SU-DHL-6 (cell line): ENCODE results near the gene IGF2.

Experiments
- H2AFZ ChIP-seq: fragments of 200-600 bp; sonication (generic); 2 replicates; pipeline ENCODE4 v1.6.1; 2014; ENCODE audit warnings: low read depth, mild to moderate bottlenecking, moderate library complexity, mixed read lengths, antibody characterized with exemption, low read length; ENCODE audit not compliant: severe bottlenecking
- H3F3A ChIP-seq: fragments of 200-600 bp; shearing (Covaris generic); 2 replicates; pipeline ENCODE4 v1.6.0; 2016; ENCODE audit warnings: antibody characterized with exemption, mild to moderate bottlenecking; ENCODE audit not compliant: insufficient read depth
- H3K27ac ChIP-seq: fragments of 200-600 bp; sonication (generic); 2 replicates; pipeline ENCODE4 v1.5.1; 2016; ENCODE audit warnings: low read depth, mild to moderate bottlenecking, low read length, moderate library complexity, mixed read lengths
- H3K27me3 ChIP-seq: fragments of 200-600 bp; sonication (generic), shearing (Covaris generic); 2 replicates; pipeline ENCODE4 v1.6.0; 2014; ENCODE audit warnings: mild to moderate bottlenecking, low read length
- H3K36me3 ChIP-seq: fragments of 200-600 bp; sonication (generic); 2 replicates; pipeline ENCODE4 v1.6.1; 2014; ENCODE audit warnings: mild to moderate bottlenecking, low read length, mixed read lengths
- H3K4me2 ChIP-seq: fragments of 300-600, 200-600 bp; shearing (Covaris generic), sonication (generic); 2 replicates; pipeline ENCODE4 v1.6.0; 2014; ENCODE audit warnings: low read length, low read depth, mild to moderate bottlenecking; ENCODE audit not compliant: poor library complexity, severe bottlenecking
- H3K4me3 ChIP-seq: fragments of 200-600 bp; sonication (generic); 2 replicates; pipeline ENCODE4 v1.5.1; 2014; ENCODE audit warnings: antibody characterized with exemption, low read length, mild to moderate bottlenecking, mixed read lengths; ENCODE audit not compliant: insufficient read depth, poor library complexity, severe bottlenecking
- H3K79me2 ChIP-seq: fragments of 200-600 bp; sonication (generic); 2 replicates; pipeline ENCODE4 v1.6.1; 2014; ENCODE audit warnings: mild to moderate bottlenecking, low read length, moderate library complexity; ENCODE audit not compliant: insufficient read depth
- H3K9ac ChIP-seq: fragments of 200-600 bp; sonication (generic); 2 replicates; pipeline ENCODE4 v1.7.0; 2014; ENCODE audit warnings: mild to moderate bottlenecking, low read length
- H3K9me2 ChIP-seq: fragments of 200-600 bp; sonication (generic); replicated peaks from 2 replicates; pipeline ENCODE4 v1.6.1; 2014; ENCODE audit warnings: low read length; ENCODE audit not compliant: insufficient read depth
- H3K9me3 ChIP-seq: fragments of 200-600 bp; sonication (generic); 2 replicates; pipeline ENCODE4 v1.6.1; 2014; ENCODE audit warnings: low read length, mixed read lengths; ENCODE audit not compliant: insufficient read depth
- H4K20me1 ChIP-seq: fragments of 200-600 bp; sonication (generic); 2 replicates; pipeline ENCODE4 v1.6.1; 2014; ENCODE audit warnings: low read depth, mild to moderate bottlenecking, antibody characterized with exemption, low read length, moderate library complexity, mixed read lengths
- EZH2phosphoT487 ChIP-seq: fragments of 200-600 bp; sonication (generic), shearing (Covaris generic); conservative IDR thresholded peaks from 2 replicates; pipeline ENCODE4 v1.6.1; 2018; ENCODE audit warnings: mild to moderate bottlenecking, antibody characterized with exemption, low read length, moderate library complexity, mixed read lengths
- TF ChIP-seq, protein P1 (sequence below): fragments of 200-600 bp; sonication (generic); IDR thresholded peaks from one replicate; pipeline ENCODE4 v1.5.1; 2017; ENCODE audit warnings: antibody characterized with exemption, mild to moderate bottlenecking, low read length, moderate library complexity; ENCODE audit not compliant: insufficient read depth, poor library complexity, severe bottlenecking

Gene IGF2

DNA sequence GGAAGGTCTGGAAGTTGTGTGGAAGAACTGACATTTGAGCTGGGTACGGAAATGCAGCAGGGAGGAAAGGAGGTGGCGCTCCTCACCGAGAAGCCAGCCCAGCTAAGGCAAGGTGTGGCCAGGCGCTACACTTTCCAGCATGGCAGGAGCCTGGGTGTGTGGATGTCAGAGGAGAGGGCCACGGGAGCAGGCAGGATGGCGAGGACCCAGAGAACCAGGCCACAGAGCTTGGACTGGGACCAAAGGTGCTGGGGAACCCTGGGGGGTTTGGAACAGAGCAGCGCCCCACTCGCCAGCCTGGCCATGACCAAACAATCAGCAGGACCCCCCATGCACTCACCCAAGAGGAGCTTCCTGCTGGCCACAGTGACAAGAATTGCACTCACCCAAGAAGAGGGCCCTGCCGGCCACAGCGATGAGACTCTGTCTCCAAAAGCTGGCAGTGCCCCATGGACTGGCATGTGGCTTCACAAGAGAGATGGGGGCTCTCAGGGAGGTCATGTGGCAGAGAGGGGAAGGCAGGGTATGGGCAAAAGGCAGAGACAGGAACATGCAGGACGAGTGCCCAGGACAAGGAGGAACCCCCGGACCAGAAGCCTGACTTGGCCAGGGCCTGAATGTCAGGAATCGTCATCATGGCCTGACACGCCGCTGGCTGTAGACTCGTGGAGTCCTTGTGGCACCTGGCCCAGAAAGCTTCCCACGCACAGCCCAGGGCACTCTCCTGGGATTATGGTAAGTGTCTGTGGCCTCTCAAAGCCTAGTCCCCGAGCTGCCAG is 45.4 kb downstream of the IGF2 start:
- no peak for TF ChIP-seq EZH2phosphoT487
- TF ChIP-seq, protein P1, sequence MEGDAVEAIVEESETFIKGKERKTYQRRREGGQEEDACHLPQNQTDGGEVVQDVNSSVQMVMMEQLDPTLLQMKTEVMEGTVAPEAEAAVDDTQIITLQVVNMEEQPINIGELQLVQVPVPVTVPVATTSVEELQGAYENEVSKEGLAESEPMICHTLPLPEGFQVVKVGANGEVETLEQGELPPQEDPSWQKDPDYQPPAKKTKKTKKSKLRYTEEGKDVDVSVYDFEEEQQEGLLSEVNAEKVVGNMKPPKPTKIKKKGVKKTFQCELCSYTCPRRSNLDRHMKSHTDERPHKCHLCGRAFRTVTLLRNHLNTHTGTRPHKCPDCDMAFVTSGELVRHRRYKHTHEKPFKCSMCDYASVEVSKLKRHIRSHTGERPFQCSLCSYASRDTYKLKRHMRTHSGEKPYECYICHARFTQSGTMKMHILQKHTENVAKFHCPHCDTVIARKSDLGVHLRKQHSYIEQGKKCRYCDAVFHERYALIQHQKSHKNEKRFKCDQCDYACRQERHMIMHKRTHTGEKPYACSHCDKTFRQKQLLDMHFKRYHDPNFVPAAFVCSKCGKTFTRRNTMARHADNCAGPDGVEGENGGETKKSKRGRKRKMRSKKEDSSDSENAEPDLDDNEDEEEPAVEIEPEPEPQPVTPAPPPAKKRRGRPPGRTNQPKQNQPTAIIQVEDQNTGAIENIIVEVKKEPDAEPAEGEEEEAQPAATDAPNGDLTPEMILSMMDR = no peak
- Histone ChIP-seq H3K4me3 (no peak overlapping the region), H3F3A (no peaks in the 10 kb centered on the region), H3K4me2 (no peak overlapping the region), H3K9ac (no peak overlapping the region), H3K9me2 (no peaks in the 10 kb centered on the region), H2AFZ (no peak overlapping the region), H3K27me3 (no peaks in the 10 kb centered on the region), H3K36me3 (no peaks in the 10 kb centered on the region), H4K20me1 (no peaks in the 10 kb centered on the region), H3K9me3 (no peaks in the 10 kb centered on the region), H3K79me2 (no peaks in the 10 kb centered on the region), H3K27ac (no peak overlapping the region)

- H3K79me2 ChIP-seq = no peaks in the 10 kb centered on the region
- H3K9ac ChIP-seq = no peak overlapping the region
- no peaks in the 10 kb centered on the region for H3K9me3 ChIP-seq
- H2AFZ ChIP-seq = no peak overlapping the region
- no peak overlapping the region for H3K27ac ChIP-seq
- H3K4me3 ChIP-seq = no peak overlapping the region
- H3K9me2 ChIP-seq = no peaks in the 10 kb centered on the region
- H3K36me3 ChIP-seq = no peaks in the 10 kb centered on the region
- no peak overlapping the region for H3K4me2 ChIP-seq
- no peaks in the 10 kb centered on the region for H3F3A ChIP-seq
- no peaks in the 10 kb centered on the region for H4K20me1 ChIP-seq
- no peaks in the 10 kb centered on the region for H3K27me3 ChIP-seq
- no peak for TF ChIP-seq EZH2phosphoT487
- TF ChIP-seq, protein P1 = no peak
Observed at GRCh38 chr11:2092956-2093412, 46.2 kb downstream of the IGF2 start.

- H3K27ac ChIP-seq = no peak overlapping the region
- H3K4me2 ChIP-seq = no peak overlapping the region
- H3K27me3 ChIP-seq = no peaks in the 10 kb centered on the region
- H4K20me1 ChIP-seq = no peaks in the 10 kb centered on the region
- H2AFZ ChIP-seq = no peak overlapping the region
- H3K9ac ChIP-seq = no peak overlapping the region
- no peaks in the 10 kb centered on the region for H3F3A ChIP-seq
- H3K4me3 ChIP-seq = no peak overlapping the region
- H3K36me3 ChIP-seq = no peaks in the 10 kb centered on the region
- no peaks in the 10 kb centered on the region for H3K9me3 ChIP-seq
- H3K79me2 ChIP-seq = no peaks in the 10 kb centered on the region
- no peaks in the 10 kb centered on the region for H3K9me2 ChIP-seq
- TF ChIP-seq, protein P1 = no peak
- no peak for TF ChIP-seq EZH2phosphoT487
Observed at GRCh38 chr11:2092464-2092910, 46.7 kb downstream of the IGF2 start.
